Right ventricle myocardium superior (tissue), 1 donor: Measurements from ENCODE around the gene VCAN. TPM values are rescaled to one million over a fixed set of nuclear protein-coding genes. Genes with fewer than 3 reads are reported as not detected.
A peak's percentile ranks its signal among the peaks of the same experiment; 100 is the strongest.
"Not testable (repeated sequence)": the region's sequence is repeated elsewhere in the genome, so short reads cannot be mapped to it uniquely, and the experiment has no call there.

Experiments used
- ATAC-seq: fragments of 200-7000 bp; cut with Tn5 transposase; one replicate; pipeline ENCODE4 v1.9.1; 2020; ENCODE audit warnings: mild to moderate bottlenecking; ENCODE audit not compliant: poor library complexity
- DNase-seq: peaks from one replicate; pipeline ENCODE4 v3.0.0-alpha.2; 2020
- intact Hi-C: fragments of 100-400 bp; cut with DNase I; formaldehyde crosslinking; loops from one replicate; pipeline ENCODE4 v1.11.2; 2022
- long read RNA-seq: library from polyadenylated mRNA; unstranded; transcript quantifications from one replicate; pipeline ENCODE4 v2.0.0, GENCODE V29; 2021
- total RNA-seq: library from RNA; stranded (reverse); fragmentation: NEBNext Ultra II Directional; extraction: Animal tissue kit (Norgen Biotek cat#: 25700); gene quantifications from one replicate; pipeline ENCODE4 v1.2.1, GENCODE V29; 2021
- donor health status: DM: no; HTN: yes; CAD: no; lungs with severe emphysema.

Gene VCAN
- 24.1 TPM for total RNA-seq
- long read RNA-seq, partial matches to known transcripts: 3 of 4 reads
- long read RNA-seq, other reads (novel, unspliced or antisense): 0 of 4 reads

DNA sequence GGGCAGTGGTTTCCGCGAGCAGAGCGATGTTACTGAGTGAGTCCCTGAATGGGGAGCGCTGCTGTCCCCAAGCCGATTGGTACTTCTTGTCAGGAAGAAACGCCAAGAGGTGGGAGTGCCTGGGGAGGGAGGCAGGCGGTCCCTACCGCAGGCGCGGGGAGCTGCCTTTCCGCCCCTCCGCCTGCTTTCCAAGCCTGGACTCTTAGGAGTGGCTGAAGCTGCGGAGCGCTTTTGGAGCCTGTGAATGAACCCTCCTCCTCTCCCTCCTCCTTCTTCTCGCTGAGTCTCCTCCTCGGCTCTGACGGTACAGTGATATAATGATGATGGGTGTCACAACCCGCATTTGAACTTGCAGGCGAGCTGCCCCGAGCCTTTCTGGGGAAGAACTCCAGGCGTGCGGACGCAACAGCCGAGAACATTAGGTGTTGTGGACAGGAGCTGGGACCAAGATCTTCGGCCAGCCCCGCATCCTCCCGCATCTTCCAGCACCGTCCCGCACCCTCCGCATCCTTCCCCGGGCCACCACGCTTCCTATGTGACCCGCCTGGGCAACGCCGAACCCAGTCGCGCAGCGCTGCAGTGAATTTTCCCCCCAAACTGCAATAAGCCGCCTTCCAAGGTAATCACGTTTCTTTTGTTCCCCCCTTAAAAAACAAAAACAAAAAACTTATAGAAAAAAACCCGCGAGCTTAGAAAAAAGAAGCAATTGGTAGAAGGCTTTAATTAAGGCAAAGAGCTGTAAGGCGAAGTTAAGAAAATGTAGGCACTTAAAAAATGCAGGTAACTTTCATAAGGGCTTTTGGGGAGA lies at the start of gene VCAN:
VCAN (plus strand) TSS at position 340 of the 808 bp plus-strand sequence. CDS start 11,775 bp downstream, outside the sequence.
- intact Hi-C loops: no loop called here
- peak; percentile 84 for DNase-seq
- ATAC-seq: peak; percentile 55

DNA sequence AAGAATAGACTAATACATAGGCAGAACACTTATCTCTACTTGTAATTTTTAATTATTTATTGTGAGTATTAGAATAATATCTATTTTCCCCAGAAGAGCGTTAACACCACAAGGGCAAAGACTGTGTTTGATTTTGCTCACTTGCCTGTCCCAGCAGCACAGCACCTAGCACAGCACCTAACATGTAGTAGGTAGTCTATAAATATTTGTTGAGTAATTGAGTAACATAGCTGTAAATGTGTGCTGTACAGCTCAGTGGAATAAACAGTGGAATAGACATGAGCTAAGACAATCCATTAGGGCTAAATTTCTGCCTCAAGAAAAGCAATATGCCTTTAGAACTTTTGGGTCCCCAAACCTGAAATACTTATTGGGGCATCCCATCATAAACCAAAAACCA lies 49.3 kb upstream of the VCAN start:
- ATAC-seq (no peak), DNase-seq (no peak)
- intact Hi-C loops: no loop called here

GRCh38 chr5:83426855-83427254 lies 44.7 kb upstream of the VCAN start:
- intact Hi-C loops: no loop called here
- no peak for ATAC-seq
- DNase-seq: no peak

DNA sequence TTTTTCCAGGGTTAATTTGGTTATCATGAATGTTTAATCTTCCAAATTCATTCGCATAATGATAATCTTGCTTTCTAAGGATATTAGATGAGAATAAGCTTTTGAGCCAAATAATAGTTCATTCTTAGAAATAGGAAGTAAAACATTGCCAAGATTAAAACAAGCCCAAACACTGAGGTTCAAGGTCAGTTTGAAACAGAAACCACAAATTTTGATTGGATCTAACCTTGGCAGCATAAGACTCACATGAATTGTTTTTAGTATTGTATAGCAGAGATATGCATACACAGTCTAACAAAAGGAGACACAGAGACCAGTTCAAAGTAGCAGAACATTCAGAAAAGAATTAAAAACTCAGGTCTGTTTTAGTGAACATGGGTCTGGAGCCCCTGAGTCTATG lies 43.4 kb upstream of the VCAN start:
- intact Hi-C loops: no loop called here

GRCh38 chr5:83428890-83429289 lies 42.7 kb upstream of the VCAN start:
- DNase-seq (no peak), ATAC-seq (no peak)
- intact Hi-C loops: no loop called here

More for the DNA sequence above, 43.4 kb upstream of the VCAN start:
- DNase-seq: no peak
- no peak for ATAC-seq

DNA sequence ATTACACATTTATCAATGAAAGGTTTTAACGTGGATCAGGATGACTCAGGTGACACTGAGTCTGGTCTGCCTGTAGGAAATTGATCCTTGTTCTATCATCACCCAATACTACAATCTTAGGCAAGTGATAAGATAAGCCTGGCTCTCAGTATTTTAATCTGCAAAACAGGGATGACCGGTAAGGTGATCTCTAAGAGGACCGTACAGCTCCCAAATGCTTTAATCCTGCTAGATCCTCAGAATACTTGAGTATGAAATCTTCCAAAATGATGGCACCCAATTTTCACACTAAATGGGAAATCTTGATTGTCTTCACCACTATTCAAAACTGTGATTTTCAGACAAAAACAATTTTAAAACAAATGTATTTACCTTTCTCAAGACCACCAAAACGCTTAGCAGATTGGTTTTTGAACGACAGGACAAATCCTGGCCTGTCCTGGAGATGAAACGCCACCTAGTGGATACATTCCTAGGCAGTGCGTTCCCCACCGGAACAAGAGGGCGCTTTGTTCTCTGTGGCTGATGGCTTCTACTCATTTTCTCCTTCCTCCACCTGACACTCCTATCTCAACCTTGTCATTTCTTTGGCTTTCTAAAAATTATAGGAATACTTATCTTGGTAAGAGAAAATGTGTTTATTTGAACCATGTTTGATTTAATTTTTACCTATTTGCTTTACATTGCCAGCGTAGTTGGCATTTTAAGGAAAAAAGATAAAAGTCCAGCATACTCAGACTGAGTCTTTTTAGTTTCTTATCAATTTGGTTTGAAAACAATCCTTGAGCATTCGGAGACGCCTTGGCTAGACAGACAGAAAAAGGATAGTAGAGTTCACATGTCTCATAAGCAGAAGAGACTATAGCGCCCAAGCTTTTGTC lies 41.2 kb upstream of the VCAN start:
- DNase-seq (peak; percentile 51), ATAC-seq (peak; percentile 91)
- intact Hi-C loops: no loop called here

GRCh38 chr5:83433891-83434290 lies 37.7 kb upstream of the VCAN start:
- no peak for DNase-seq
- intact Hi-C loops: no loop called here
- ATAC-seq: no peak

DNA sequence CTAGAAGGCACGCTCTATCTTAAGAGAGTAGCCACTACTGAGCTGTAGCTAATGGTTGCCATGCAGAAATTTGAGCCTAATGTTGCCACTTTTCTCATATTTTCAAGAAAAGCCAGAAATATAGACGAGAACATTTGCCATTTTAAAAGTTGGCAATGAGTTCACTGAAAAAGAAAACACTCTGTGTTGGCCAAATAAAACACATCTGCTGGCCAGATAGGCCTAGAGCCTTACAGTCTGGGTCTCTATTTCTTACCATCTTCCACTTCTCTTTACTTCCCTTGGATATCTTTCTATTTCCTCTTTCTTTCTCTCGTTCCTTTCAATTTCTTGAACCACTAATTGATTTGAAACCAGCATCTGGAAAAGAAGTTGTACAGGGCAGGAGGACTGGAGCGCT lies 36.6 kb upstream of the VCAN start:
- ATAC-seq: peak; percentile 61
- intact Hi-C loops: no loop called here
- no peak for DNase-seq

GRCh38 chr5:83436276-83436675 lies 35.3 kb upstream of the VCAN start:
- DNase-seq: no peak
- ATAC-seq: no peak
- intact Hi-C loops: no loop called here

- DNase-seq, intact Hi-C loops: not testable (repeated sequence)
These were observed 33.8 kb upstream of the VCAN start for GRCh38 chr5:83437697-83438096.

GRCh38 chr5:83440826-83441225 lies 30.7 kb upstream of the VCAN start:
- intact Hi-C loops: no loop called here
- ATAC-seq (no peak), DNase-seq (no peak)

More at GRCh38 chr5:83437697-83438096, 33.8 kb upstream of the VCAN start:
- ATAC-seq: not testable (repeated sequence)

DNA sequence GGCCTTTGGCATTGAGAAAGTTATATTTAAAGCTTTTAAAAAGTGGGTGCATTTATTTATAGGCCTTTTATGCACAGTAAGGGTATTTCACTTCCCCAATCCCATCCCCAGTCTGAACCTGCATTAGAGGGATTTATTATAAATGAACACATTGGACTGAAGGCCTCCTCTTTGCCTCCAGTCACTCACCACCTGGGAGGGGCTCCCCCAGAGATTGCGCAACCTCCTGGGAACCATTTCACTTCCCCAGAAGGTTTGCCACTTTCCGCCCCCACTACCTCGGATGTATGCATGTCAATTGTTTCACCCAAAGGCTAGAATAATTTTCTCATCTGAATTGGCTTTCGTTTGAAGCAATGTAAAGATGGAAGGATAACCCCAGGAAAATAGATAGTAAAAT lies 29.8 kb upstream of the VCAN start:
- DNase-seq (no peak), ATAC-seq (no peak)
- intact Hi-C loops: no loop called here

DNA sequence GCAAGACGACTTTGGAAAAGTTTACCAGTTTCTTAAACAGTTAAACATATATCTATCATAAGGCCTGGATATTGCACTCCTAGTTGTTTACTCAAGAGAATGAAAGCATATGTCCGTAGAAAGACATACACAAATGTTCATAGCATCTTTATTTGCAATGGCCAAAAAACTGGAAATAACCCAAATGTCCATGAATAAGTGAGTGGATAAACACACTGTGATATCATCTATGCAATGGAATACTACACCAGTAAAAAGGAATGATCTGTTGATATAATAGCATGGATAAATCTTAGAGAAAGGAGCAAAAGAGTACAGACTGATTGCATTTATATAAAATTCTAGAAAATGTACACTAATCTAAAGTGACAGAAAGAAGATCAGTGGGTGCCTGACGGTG lies 28.0 kb upstream of the VCAN start:
- intact Hi-C loops: no loop called here
- DNase-seq (no peak), ATAC-seq (no peak)

DNA sequence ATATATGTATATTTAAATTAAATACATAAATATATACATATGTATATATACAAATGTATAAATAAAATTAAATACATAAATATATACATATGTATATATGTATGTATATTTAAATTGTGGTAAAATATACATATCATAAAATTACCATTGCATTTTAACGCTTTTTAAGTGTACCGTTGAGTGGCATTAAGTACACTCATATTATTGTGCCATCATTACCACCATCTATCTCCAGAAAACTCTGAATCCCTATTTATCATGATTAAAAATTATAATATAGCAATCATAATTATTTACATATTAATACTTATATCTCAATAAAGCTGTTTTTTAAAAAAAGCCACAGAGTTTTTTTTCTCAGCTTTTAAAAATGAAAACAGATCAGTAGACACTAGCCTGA lies 27.1 kb upstream of the VCAN start:
- no peak for ATAC-seq
- DNase-seq: no peak
- intact Hi-C loops: no loop called here

- ATAC-seq (peak; percentile 73), DNase-seq (no peak)
- intact Hi-C loops: no loop called here
These were observed 25.1 kb upstream of the VCAN start for GRCh38 chr5:83446253-83446947.

GRCh38 chr5:83447533-83447932 lies 24.0 kb upstream of the VCAN start:
- no peak for DNase-seq
- ATAC-seq: no peak
- intact Hi-C loops: no loop called here

- DNase-seq: no peak
- intact Hi-C loops: no loop called here
- ATAC-seq: no peak
These were observed 21.2 kb upstream of the VCAN start for GRCh38 chr5:83450183-83450966.

DNA sequence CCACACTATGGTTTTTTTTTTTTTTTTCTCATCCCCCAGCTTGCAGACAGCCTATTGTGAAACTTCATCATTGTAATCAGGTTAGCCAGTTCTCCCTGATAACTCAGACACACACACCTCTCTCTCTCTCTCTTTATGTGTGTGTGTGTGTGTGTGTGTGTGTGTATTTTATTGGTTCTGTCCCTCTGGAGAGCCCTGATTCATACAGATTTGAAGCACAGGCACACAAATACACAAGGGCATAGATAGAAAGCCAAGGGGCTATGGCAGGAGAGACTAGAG lies 20.6 kb upstream of the VCAN start:
- no peak for ATAC-seq
- intact Hi-C loops: no loop called here
- DNase-seq: no peak

DNA sequence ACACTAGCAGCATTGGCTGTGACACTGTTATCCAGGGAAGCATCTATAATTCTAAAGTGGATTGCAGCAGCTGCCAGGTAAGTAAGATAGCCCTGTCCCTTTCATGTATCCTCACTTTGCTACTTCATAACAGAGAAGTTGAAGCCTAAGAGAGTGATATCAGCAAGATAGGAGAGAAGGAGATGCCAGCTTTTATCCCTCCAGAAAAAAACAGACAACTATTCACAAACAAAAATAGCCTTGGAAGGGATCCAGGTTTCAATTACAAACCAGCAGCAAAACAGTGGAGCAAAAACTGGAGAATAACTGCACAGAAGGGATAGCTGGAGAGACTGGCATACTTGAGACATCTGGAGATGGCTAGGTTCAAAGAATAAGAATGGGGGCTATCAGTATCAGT lies 19.6 kb upstream of the VCAN start:
- ATAC-seq: no peak
- intact Hi-C loops: no loop called here
- DNase-seq: no peak
